ENCODE results near the gene GORASP1. TPM values are rescaled to one million over a fixed set of nuclear protein-coding genes. Genes with fewer than 3 reads are reported as not detected.
A peak's percentile ranks its signal among the peaks of the same experiment; 100 is the strongest.

GORASP1 gene
- total RNA-seq, 2 experiments from 2014 or later: 51.5 to 59.9 TPM

DNA sequence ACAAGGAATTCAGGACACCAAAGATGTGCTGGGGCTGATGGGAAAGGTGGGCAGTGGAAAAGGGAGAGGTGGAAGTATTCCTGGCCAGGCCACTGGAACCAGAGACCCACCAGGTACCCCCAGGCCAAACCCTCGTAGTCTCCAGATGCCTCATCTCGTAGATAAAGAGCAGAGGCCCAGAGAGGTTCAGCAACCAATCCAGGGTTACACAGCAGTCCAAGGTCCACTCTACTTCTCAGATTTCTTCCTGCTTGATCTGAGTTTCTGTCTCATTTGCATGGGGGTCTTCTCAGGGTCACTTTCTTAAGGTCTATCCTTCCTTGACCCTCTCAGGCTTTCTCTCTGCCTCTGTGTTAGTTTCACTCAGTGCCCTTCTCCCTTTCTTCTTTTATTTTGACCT is 5.1 kb upstream of the GORASP1 start:
- no peak overlapping the region for H3K4me2 ChIP-seq (ENCODE audit: low read length)
- H3K9me3 ChIP-seq (ENCODE audit: low read length): no peaks in the 10 kb centered on the region
- no peaks in the 10 kb centered on the region for H3K9me2 ChIP-seq (ENCODE audit: insufficient read depth, low read length)
- no peak overlapping the region for H3K27ac ChIP-seq (ENCODE audit: low read depth, low read length, poor library complexity, severe bottlenecking)
- ChIA-PET CTCF (ENCODE audit: unreplicated experiment) (no interaction called here), POLR2A (no interaction called here)
- no peak for DNase-seq (ENCODE audit: low spot score)
- H3K36me3 ChIP-seq (ENCODE audit: insufficient read depth, low read length): peaks cover 27% of the 10 kb centered on the region
- BruUV-seq (replicated peaks): no TSS peak
- intact Hi-C loops (cut with micrococcal nuclease; ENCODE audit: unreplicated experiment): no loop called here
- TF ChIP-seq, protein P1, sequence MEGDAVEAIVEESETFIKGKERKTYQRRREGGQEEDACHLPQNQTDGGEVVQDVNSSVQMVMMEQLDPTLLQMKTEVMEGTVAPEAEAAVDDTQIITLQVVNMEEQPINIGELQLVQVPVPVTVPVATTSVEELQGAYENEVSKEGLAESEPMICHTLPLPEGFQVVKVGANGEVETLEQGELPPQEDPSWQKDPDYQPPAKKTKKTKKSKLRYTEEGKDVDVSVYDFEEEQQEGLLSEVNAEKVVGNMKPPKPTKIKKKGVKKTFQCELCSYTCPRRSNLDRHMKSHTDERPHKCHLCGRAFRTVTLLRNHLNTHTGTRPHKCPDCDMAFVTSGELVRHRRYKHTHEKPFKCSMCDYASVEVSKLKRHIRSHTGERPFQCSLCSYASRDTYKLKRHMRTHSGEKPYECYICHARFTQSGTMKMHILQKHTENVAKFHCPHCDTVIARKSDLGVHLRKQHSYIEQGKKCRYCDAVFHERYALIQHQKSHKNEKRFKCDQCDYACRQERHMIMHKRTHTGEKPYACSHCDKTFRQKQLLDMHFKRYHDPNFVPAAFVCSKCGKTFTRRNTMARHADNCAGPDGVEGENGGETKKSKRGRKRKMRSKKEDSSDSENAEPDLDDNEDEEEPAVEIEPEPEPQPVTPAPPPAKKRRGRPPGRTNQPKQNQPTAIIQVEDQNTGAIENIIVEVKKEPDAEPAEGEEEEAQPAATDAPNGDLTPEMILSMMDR (conservative IDR thresholded peaks at IDR 0.05; ENCODE audit: low read length): no peak
- TF ChIP-seq EZH2phosphoT487 (IDR thresholded peaks at IDR 0.05; ENCODE audit: borderline replicate concordance, low read depth, low read length): no peak
- no peak overlapping the region for H3K4me3 ChIP-seq (ENCODE audit: low read depth, low read length, poor library complexity, severe bottlenecking)
- no peaks in the 10 kb centered on the region for H3K79me2 ChIP-seq (ENCODE audit: insufficient read depth, low read depth, low read length)
- no peak overlapping the region for H2AFZ ChIP-seq (ENCODE audit: low read length)
- H3K4me1 ChIP-seq (ENCODE audit: insufficient read depth, low read length, poor library complexity, severe bottlenecking): peaks cover 35% of the 10 kb centered on the region
- H4K20me1 ChIP-seq (ENCODE audit: insufficient read depth, low read length): no peaks in the 10 kb centered on the region

DNA sequence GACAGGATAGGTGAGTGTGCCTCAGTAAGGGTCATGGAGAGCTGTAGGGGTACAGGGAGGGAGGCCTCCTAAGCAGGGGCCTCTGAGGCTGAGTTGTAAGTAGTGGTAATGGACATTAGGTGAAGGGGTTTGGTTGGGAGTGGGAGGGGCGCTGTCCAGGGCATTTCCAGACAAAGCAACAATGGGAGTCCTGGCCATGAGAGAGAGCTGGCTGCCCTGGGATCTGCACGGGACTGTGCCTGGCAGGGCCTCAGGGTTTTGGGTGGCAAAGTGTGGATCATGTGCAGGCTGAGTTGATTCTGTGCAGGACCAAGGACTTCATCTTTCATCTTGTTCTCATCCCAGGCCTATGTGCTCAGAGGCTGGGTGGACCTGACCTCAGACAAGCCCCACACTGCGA is 4.7 kb upstream of the GORASP1 start:
- DNase-seq (ENCODE audit: low spot score): no peak
- CTCF ChIA-PET (ENCODE audit: unreplicated experiment): no interaction called here
- intact Hi-C loops (cut with micrococcal nuclease; ENCODE audit: unreplicated experiment): no loop called here
- POLR2A ChIA-PET: no interaction called here
- peaks cover 27% of the 10 kb centered on the region for H3K36me3 ChIP-seq (ENCODE audit: insufficient read depth, low read length)
- no peak overlapping the region for H2AFZ ChIP-seq (ENCODE audit: low read length)
- H3K4me1 ChIP-seq (ENCODE audit: insufficient read depth, low read length, poor library complexity, severe bottlenecking): peaks cover 34% of the 10 kb centered on the region
- no peak overlapping the region for H3K4me3 ChIP-seq (ENCODE audit: low read depth, low read length, poor library complexity, severe bottlenecking)
- no peak for TF ChIP-seq EZH2phosphoT487 (IDR thresholded peaks at IDR 0.05; ENCODE audit: borderline replicate concordance, low read depth, low read length)
- TF ChIP-seq, protein P1 (conservative IDR thresholded peaks at IDR 0.05; ENCODE audit: low read length): no peak
- no peaks in the 10 kb centered on the region for H3K79me2 ChIP-seq (ENCODE audit: insufficient read depth, low read depth, low read length)
- H3K9me2 ChIP-seq (ENCODE audit: insufficient read depth, low read length): no peaks in the 10 kb centered on the region
- BruUV-seq (replicated peaks): no TSS peak
- H3K27ac ChIP-seq (ENCODE audit: low read depth, low read length, poor library complexity, severe bottlenecking): no peak overlapping the region
- no peaks in the 10 kb centered on the region for H3K9me3 ChIP-seq (ENCODE audit: low read length)
- no peaks in the 10 kb centered on the region for H4K20me1 ChIP-seq (ENCODE audit: insufficient read depth, low read length)
- no peak overlapping the region for H3K4me2 ChIP-seq (ENCODE audit: low read length)

DNA sequence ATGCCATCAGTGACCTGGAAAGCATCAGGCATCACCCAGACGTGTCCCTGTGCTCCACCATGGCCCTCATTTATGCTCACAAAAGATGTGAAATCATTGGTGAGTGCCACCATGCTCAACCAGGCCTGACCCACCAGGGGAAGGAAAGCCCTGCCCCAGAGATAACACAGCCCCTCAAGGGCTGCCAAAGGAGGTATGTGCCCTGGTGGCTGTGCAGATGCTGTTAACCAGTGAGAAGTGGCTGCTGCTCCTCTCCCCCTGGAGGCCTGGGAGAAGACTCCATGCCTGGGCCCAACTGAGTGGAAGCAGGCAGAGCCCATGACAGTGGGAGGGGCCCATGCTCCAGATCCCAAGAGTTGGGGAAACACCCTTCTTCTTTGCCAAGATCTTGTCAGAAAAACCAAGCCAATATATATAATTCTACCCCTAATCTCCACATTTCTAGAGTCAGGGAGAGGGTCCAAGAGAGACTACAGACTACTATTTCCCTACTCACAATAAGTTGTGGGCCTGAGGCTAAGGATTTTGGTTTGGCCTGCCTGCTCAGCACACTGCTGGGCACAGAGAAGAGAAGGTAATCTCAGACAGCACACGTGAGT is 2.7 kb upstream of the GORASP1 start:
- H3K4me2 ChIP-seq (ENCODE audit: low read length): no peak overlapping the region
- H3K79me2 ChIP-seq (ENCODE audit: insufficient read depth, low read depth, low read length): peaks cover 13% of the 10 kb centered on the region; the same call in 1 of the 2 replicates
- CTCF ChIA-PET (ENCODE audit: unreplicated experiment): interaction anchor here (0.7 kb wide), 1 partner anchor 17 kb away, joined by 4 read pairs; no protein-coding TSS in a partner anchor
- no peaks in the 10 kb centered on the region for H3K9me3 ChIP-seq (ENCODE audit: low read length)
- peaks cover 51% of the 10 kb centered on the region for H3K4me1 ChIP-seq (ENCODE audit: insufficient read depth, low read length, poor library complexity, severe bottlenecking)
- H3K27ac ChIP-seq (ENCODE audit: low read depth, low read length, poor library complexity, severe bottlenecking): peak overlapping the region; percentile 97
- H3K9me2 ChIP-seq (ENCODE audit: insufficient read depth, low read length): no peaks in the 10 kb centered on the region
- H4K20me1 ChIP-seq (ENCODE audit: insufficient read depth, low read length): no peaks in the 10 kb centered on the region
- POLR2A ChIA-PET: interaction anchor here (1.2 to 2.8 kb wide), 3 partner anchors 12 to 68 kb away, joined by 3 to 11 read pairs (median 4); no protein-coding TSS in a partner anchor
- no peak overlapping the region for H3K4me3 ChIP-seq (ENCODE audit: low read depth, low read length, poor library complexity, severe bottlenecking)
- DNase-seq (ENCODE audit: low spot score): no peak
- no peak for TF ChIP-seq EZH2phosphoT487 (IDR thresholded peaks at IDR 0.05; ENCODE audit: borderline replicate concordance, low read depth, low read length)
- TF ChIP-seq, protein P1 (conservative IDR thresholded peaks at IDR 0.05; ENCODE audit: low read length): no peak
- H2AFZ ChIP-seq (ENCODE audit: low read length): no peak overlapping the region
- BruUV-seq (replicated peaks): no TSS peak
- intact Hi-C loops (cut with micrococcal nuclease; ENCODE audit: unreplicated experiment): no loop called here
- peaks cover 27% of the 10 kb centered on the region for H3K36me3 ChIP-seq (ENCODE audit: insufficient read depth, low read length)

All from OCI-LY7 (cell line).